Osteoblast (primary cell): ENCODE data around the gene HS3ST3A1. TPM values are rescaled to one million over a fixed set of nuclear protein-coding genes. Genes with fewer than 3 reads are reported as not detected.

Experiments used
- DNase-seq: peaks from one replicate; pipeline ENCODE4 v3.0.0; 2011; ENCODE audit warnings: low spot score, mixed read lengths; ENCODE audit not compliant: insufficient read length; ENCODE audit errors: missing footprints
- H2AFZ ChIP-seq: 2 replicates; pipeline ENCODE4 v1.6.0; 2011; ENCODE audit warnings: mild to moderate bottlenecking, low read length
- H3K27ac ChIP-seq: 2 replicates; pipeline ENCODE4 v1.5.1; 2011; ENCODE audit warnings: mild to moderate bottlenecking, low read depth, low read length, moderate library complexity
- H3K27me3 ChIP-seq: 2 replicates; pipeline ENCODE4 v1.6.0; 2012; ENCODE audit warnings: mild to moderate bottlenecking, control low read depth, inconsistent platforms, low read length, moderate library complexity; ENCODE audit not compliant: insufficient read depth
- H3K36me3 ChIP-seq: 2 replicates; pipeline ENCODE4 v1.5.1; 2011; ENCODE audit warnings: mild to moderate bottlenecking, low read length, control low read depth, moderate library complexity; ENCODE audit not compliant: insufficient read depth
- H3K4me1 ChIP-seq: 2 replicates; pipeline ENCODE4 v1.5.1; 2011; ENCODE audit warnings: mild to moderate bottlenecking, low read length, control low read depth, moderate library complexity; ENCODE audit not compliant: insufficient read depth
- H3K4me2 ChIP-seq: 2 replicates; pipeline ENCODE4 v1.6.0; 2011; ENCODE audit warnings: mild to moderate bottlenecking, low read length; ENCODE audit not compliant: insufficient read depth
- H3K4me3 ChIP-seq: fragments of 200-600 bp; sonication (generic); 3 replicates; pipeline ENCODE4 v1.5.1; 2012; ENCODE audit warnings: mild to moderate bottlenecking, low read length, inconsistent platforms; ENCODE audit not compliant: insufficient read depth
- H3K79me2 ChIP-seq: 2 replicates; pipeline ENCODE4 v1.6.0; 2012; ENCODE audit warnings: mild to moderate bottlenecking, low read length, control low read depth, inconsistent platforms; ENCODE audit not compliant: insufficient read depth
- H3K9me3 ChIP-seq: 2 replicates; pipeline ENCODE4 v1.5.1; 2011; ENCODE audit warnings: low read depth, low read length, control low read depth
- H4K20me1 ChIP-seq: 2 replicates; pipeline ENCODE4 v1.6.0; 2012; ENCODE audit warnings: mild to moderate bottlenecking, low read length, control low read depth; ENCODE audit not compliant: insufficient read depth
- CTCF ChIP-seq: IDR thresholded peaks from 2 replicates; pipeline ENCODE4 v1.5.1; 2011; ENCODE audit warnings: mild to moderate bottlenecking, low read depth, low read length, moderate library complexity; ENCODE audit errors: extremely low read depth
- total RNA-seq: library from RNA; depleted of rRNA; stranded (reverse); fragments of >200 nt; gene quantifications from 2 replicates; pipeline ENCODE4 v1.2.3, GENCODE V29; 2012

HS3ST3A1 gene
- total RNA-seq, 1 donor: 8.3 TPM

GRCh38 chr17:13490427-13490826, 111.3 kb downstream of the HS3ST3A1 start:
- Histone ChIP-seq H4K20me1 (no peaks in the 10 kb centered on the region), H3K4me2 (no peak overlapping the region), H3K9me3 (no peaks in the 10 kb centered on the region), H3K79me2 (no peaks in the 10 kb centered on the region), H3K27ac (no peak overlapping the region), H2AFZ (no peak overlapping the region), H3K4me3 (no peak overlapping the region), H3K4me1 (peaks cover 7% of the 10 kb centered on the region), H3K27me3 (no peaks in the 10 kb centered on the region), H3K36me3 (no peaks in the 10 kb centered on the region)
- DNase-seq: peak; percentile 71
- no peak for TF ChIP-seq CTCF

GRCh38 chr17:13485327-13485726, 116.4 kb downstream of the HS3ST3A1 start:
- H4K20me1 ChIP-seq: no peaks in the 10 kb centered on the region
- no peak for TF ChIP-seq CTCF
- no peak overlapping the region for H2AFZ ChIP-seq

DNA sequence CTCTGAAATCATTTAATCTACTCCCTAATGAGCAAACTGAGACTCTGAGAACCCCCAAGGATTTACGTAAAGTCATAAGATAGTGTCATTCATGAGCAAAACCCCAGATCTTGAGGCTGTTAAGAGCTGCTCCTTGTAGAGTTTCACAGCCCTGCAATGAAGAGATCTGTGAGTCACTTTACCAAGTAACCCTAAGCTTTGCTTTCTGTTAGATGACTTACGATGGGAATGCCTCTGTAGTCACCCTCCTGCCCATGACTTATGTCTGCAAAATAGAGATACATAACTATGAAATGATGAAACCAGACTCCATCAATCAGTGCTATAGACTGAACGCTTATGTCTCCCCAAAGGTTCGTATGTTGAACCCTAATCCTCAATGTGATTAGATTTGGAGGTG, 117.7 kb downstream of the HS3ST3A1 start:
- Histone ChIP-seq H3K27ac (peak overlapping the region; percentile 47), H3K27me3 (no peaks in the 10 kb centered on the region)

More at GRCh38 chr17:13485327-13485726, 116.4 kb downstream of the HS3ST3A1 start:
- H3K27ac ChIP-seq: no peak overlapping the region
- H3K36me3 ChIP-seq: no peaks in the 10 kb centered on the region
- DNase-seq: no peak
- H3K4me2 ChIP-seq: no peak overlapping the region
- no peaks in the 10 kb centered on the region for H3K27me3 ChIP-seq
- H3K4me3 ChIP-seq: no peak overlapping the region
- H3K9me3 ChIP-seq: peaks cover 6% of the 10 kb centered on the region
- no peaks in the 10 kb centered on the region for H3K79me2 ChIP-seq
- no peaks in the 10 kb centered on the region for H3K4me1 ChIP-seq

DNA sequence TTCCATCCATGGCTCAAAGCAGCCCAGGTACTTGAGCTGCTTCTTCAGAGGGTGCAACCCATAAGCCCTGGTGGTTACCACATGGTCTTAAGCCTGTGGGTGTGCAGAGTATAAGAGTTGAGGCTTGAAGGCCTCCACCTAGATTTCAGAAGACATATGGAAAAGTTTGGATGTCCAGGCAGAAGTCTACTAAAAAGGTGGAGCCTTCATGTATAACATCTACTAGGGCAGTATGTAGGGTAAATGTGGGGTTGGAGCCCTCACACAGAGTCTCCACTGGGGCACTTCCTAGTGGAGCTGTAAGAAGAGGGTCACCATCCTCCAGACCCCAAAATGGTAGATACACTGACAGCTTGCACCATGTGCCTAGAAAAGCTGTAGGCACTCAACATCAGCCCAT, 120.9 kb downstream of the HS3ST3A1 start:
- no peak for TF ChIP-seq CTCF
- Histone ChIP-seq H3K4me1 (peaks cover 15% of the 10 kb centered on the region), H3K4me2 (no peak overlapping the region), H3K9me3 (peaks cover 6% of the 10 kb centered on the region), H3K36me3 (no peaks in the 10 kb centered on the region), H4K20me1 (no peaks in the 10 kb centered on the region), H3K79me2 (no peaks in the 10 kb centered on the region), H3K27me3 (no peaks in the 10 kb centered on the region), H3K4me3 (no peak overlapping the region), H2AFZ (no peak overlapping the region), H3K27ac (no peak overlapping the region)
- no peak for DNase-seq

More for the DNA sequence above, 117.7 kb downstream of the HS3ST3A1 start:
- H4K20me1 ChIP-seq: no peaks in the 10 kb centered on the region
- no peak overlapping the region for H3K4me3 ChIP-seq
- H2AFZ ChIP-seq: peak overlapping the region; percentile 42
- DNase-seq: no peak
- H3K9me3 ChIP-seq: peaks cover 6% of the 10 kb centered on the region
- H3K36me3 ChIP-seq: no peaks in the 10 kb centered on the region
- H3K79me2 ChIP-seq: no peaks in the 10 kb centered on the region
- H3K4me2 ChIP-seq: peak overlapping the region; percentile 27
- TF ChIP-seq CTCF: no peak
- H3K4me1 ChIP-seq: no peaks in the 10 kb centered on the region
